Esophagus squamous epithelium (tissue), 4 donors: ENCODE results near the gene CACNA2D2.

Experiments used
- POLR2A ChIP-seq, 4 donors: fragments of 450-650 bp; IDR thresholded peaks; one replicate each; pipeline ENCODE4 v1.6.1; 2017; ENCODE audit warnings: antibody characterized with exemption in 4 of 4, mild to moderate bottlenecking in 4 of 4, moderate library complexity in 3 of 4
- TF ChIP-seq, protein P1 (sequence below), 6 experiments: fragments of 450-650 bp in 4 of 6; fragments of 200-600 bp in 2 of 6; sonication (generic) in 2 of 6; IDR thresholded peaks; one replicate each; pipeline ENCODE4 v1.5.1; 2016 to 2019; ENCODE audit warnings: antibody characterized with exemption in 6 of 6, mild to moderate bottlenecking in 4 of 6, moderate library complexity in 4 of 6

DNA sequence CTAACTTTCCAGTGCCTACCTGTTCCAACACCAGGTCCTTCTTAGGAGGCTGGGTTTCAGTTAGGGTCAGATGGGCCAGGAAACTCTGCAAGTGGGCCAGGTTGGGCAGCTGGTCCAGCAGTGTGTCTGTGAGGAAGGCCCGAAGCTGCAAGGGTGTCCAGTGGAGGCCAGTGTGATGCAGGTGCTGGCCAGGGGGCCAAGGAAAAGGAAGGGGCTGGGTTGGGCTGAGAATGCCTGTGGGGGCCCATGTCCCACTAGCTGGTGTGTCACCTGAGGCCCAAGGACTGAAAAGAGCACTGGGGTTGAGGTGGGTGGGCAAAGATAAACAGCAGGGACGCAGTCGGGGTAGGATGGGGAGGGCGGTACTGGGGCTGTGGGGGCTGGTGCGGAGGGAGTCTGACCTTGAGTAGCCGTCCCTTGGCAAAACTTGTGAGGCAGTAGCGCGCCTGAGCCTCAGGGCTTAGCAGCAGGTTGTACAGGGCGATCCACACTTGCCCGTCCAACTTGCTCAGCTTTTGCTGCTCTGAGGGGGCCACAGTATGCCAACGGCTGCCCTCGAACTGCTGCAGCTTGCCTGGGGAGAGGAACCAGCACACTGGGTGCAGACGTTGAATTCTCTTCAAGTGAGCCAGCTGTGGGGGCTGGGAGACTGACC is 161.3 kb downstream of the CACNA2D2 start:
- TF ChIP-seq, protein P1, sequence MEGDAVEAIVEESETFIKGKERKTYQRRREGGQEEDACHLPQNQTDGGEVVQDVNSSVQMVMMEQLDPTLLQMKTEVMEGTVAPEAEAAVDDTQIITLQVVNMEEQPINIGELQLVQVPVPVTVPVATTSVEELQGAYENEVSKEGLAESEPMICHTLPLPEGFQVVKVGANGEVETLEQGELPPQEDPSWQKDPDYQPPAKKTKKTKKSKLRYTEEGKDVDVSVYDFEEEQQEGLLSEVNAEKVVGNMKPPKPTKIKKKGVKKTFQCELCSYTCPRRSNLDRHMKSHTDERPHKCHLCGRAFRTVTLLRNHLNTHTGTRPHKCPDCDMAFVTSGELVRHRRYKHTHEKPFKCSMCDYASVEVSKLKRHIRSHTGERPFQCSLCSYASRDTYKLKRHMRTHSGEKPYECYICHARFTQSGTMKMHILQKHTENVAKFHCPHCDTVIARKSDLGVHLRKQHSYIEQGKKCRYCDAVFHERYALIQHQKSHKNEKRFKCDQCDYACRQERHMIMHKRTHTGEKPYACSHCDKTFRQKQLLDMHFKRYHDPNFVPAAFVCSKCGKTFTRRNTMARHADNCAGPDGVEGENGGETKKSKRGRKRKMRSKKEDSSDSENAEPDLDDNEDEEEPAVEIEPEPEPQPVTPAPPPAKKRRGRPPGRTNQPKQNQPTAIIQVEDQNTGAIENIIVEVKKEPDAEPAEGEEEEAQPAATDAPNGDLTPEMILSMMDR (IDR thresholded peaks at IDR 0.05), result no peak
- no peak for TF ChIP-seq POLR2A (IDR thresholded peaks at IDR 0.05)
